HPDE6-E6E7 (cell line): ENCODE data around the gene LDLRAD3.

Experiments
- DNase-seq: peaks from one replicate; pipeline ENCODE4 v3.0.0; 2011; ENCODE audit warnings: missing footprints; ENCODE audit errors: extremely low spot score

Gene LDLRAD3

DNA sequence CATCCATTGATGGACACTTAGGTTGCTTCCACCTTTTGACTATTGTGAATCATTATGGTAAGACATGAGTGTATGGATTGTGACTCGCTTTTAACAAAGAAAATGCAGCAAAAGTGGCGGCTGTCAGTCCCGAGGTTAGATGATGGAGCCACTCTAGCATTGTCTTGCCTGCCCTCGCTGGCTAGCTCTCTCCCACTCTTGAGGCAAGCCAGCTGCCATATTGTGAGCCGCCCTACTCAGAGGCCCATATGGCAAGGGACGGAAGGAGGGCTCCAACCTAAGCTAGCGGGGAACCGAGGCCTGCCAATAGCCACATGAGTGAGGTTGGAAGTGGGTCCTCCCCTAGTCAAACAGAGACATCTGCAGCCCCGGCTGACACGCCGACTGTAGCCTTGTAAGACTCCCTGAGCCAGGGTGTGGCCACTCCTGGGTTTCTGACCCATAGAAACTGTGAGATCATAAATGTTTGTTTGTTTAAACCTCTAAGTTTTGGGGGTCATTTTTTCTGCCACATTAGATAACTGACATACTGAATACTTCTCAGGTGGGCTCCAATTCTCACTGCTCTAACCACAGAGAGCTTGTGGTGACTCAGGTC lies 160.2 kb downstream of the LDLRAD3 start:
- no peak for DNase-seq

- no peak for DNase-seq
Observed at GRCh38 chr11:36104660-36104992, 160.8 kb downstream of the LDLRAD3 start.

DNA sequence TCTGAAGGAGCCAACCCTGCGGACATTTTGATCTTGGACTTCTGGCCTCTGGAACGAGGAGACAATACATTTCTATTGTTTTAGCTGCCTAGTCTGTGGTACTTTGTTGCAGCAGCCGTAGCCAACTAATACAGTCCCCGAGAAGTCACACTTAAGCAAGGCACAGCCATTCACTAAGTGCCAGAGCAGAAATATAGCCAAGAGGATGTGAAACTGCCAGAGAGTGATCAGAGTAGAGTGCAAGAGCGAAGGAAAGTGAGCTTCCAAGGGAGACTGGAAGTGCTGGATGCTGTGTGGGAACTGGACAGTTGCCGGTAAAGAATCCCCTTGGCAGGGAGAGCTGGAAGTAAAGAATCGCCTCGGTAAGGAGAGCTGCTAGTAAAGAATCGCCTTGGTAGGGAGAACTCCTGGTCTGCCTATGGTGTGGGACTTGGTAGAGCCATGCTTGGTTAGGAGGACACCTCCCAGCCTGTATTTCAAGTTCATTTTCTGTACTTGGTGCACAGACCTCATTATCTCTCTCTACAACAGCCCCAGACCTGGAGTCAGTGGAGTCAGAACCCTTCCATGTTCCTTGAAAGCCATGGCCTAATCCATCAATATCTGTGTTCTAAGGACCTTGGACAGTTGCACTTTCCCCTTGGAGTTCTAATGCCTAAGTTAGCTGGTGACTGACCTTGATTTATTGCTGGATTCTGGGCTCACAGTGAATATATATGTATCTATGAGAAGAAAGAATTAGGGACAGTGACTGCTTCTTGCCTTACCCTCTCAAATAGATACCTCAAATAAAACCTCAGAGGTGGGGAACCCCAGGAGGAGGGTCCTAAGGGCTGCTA lies 162.1 kb downstream of the LDLRAD3 start:
- no peak for DNase-seq

DNA sequence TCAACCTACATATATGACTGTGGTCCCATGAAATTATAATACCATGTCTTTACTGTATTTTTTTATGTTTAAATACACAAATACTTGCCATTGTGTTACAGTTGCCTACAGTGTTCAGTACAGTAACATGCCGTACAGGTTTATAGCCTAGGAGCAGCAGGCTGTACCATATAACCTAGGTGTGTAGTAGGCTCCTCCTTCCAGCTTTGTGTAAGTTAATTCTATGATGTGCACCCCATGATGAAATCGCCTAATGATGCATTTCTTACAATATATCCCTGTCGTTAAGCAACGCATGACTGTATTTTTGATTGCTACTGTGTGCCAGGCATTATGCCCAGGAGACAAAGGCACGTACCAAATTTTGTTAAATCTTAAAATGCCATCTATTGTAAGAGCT lies 163.7 kb downstream of the LDLRAD3 start:
- DNase-seq: no peak

DNA sequence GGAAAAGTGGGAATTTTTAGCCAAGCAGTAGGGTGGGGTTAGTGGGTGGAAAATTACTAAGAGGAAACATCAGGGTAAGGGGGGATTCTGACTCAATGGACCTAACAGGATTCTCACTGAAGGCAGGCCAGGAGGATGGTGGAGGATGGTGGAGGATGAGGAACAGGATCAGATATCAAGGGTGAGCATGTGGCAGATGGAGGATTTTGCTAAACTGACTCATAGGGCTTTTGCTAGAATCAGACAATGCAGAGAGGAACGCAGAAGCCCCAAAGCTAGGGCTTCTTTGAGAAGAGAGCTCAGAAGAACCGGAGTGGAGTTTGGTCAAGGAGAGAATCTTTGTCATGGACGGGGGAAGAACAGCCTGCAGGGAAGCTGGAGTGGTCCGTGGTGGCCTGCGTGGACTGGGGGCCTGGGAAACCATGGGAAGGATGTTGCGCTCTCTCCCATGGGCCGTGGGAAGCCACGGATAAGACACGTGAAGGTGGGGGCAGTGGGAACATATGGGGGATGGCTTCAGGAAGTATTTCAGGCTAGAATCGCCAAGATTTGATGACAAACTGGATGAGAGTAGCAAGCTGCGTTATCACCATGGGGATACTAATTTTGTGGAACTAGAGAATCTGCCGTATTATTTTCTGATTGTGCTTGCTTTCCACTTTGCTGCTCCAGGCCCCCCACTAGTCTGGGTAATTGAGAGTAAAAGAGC lies 165.2 kb downstream of the LDLRAD3 start:
- DNase-seq: no peak

DNA sequence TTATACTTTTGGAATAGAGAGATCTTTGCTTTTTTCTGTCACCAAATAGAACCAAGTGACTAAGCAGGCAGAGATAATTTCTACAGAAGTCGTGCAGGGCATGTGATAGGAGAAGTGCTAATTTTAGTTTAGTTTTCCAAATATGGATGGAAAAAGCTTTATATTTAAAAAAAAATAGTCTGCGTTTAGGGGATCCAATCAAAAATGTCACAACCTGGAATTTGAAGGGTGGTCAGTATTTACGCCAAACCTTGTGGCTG lies 165.7 kb downstream of the LDLRAD3 start:
- no peak for DNase-seq

DNA sequence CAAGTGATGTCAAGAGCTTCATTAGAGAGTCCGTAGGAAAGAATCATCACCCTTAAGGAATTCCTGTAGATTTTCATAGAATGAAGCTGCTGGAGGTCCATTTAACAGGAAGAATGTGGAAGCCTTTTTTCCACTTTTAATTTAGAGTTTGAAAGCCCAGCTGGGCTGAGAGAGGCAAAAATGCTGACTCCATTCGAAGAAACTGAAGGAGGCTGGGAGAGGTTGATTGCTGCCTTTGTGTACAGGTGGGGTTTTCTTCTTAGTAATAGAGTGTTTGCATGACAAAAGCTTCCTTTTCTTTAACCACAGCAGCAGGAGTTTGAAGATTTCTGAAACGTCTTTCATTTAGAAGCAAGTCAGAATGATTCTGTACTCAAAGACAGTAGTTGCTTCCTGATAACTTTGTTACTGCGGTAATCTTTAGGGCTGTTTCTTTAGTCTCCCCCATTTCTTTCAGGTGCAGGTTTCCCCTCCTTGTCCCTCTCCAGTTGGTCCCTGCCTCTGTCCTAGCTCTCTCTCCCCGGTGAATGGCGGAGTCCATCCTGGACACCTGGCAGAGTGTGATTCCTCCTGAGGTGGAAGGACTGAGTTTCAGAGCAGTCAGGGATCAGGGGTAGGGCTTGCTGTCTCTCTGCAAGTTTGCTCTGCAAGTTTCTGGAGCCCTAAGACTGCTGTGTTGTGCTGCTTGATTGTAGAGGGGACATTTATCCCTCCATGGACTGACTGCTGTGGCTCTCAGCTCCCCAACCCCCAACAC lies 166.2 kb downstream of the LDLRAD3 start:
- DNase-seq: no peak

GRCh38 chr11:36110668-36111410 lies 167.0 kb downstream of the LDLRAD3 start:
- no peak for DNase-seq

- no peak for DNase-seq
Observed at GRCh38 chr11:36114095-36114494, 170.2 kb downstream of the LDLRAD3 start.

GRCh38 chr11:36115378-36115801 lies 171.5 kb downstream of the LDLRAD3 start:
- no peak for DNase-seq

- DNase-seq: no peak
Observed at GRCh38 chr11:36116161-36116560, 172.3 kb downstream of the LDLRAD3 start.

GRCh38 chr11:36118084-36118483 lies 174.2 kb downstream of the LDLRAD3 start:
- no peak for DNase-seq

GRCh38 chr11:36119300-36119699 lies 175.4 kb downstream of the LDLRAD3 start:
- DNase-seq: no peak

DNA sequence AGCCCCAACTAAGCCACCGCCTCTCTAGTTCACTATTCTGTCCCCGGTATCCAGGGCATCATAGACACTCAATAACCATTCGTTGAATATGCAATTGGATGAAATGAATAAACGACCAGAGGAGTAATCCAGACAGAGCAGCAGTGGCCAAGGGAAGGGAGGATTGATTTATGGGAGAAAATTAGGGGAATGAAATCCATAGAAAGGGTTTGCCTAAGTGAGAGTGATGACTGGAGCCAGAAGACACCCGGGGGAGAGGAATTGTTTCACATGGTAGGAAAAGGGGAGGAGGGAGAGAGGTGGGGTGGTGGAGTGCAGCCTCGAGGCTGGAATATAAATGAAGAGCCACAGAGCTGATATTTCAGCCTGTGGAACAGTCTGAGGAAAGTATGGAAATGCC lies 177.2 kb downstream of the LDLRAD3 start:
- no peak for DNase-seq

DNA sequence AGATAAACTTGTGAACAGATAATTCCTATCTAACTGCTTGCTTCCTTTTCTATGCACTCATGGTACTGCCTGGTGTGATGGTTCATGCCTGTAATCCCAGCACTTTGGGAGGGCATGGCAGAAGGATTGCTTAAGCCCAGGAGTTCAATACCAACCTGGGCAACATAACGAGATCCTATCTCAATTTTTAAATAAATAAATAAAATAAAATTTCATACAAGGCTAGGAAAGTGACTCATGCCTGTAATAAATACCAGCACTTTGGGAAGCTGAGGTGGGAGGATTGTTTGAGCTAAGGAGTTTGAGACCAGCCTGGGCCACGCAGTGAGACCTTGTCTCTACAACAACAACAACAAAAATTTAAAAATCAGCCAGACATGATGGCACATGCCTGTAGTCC lies 178.8 kb downstream of the LDLRAD3 start:
- no peak for DNase-seq

- no peak for DNase-seq
Observed at GRCh38 chr11:36123336-36124101, 179.7 kb downstream of the LDLRAD3 start.

GRCh38 chr11:36126678-36127077 lies 182.8 kb downstream of the LDLRAD3 start:
- no peak for DNase-seq

GRCh38 chr11:36127550-36127949 lies 183.7 kb downstream of the LDLRAD3 start:
- no peak for DNase-seq

- no peak for DNase-seq
Observed at GRCh38 chr11:36129955-36130354, 186.1 kb downstream of the LDLRAD3 start.

- DNase-seq: no peak
Observed at GRCh38 chr11:36130401-36130800, 186.5 kb downstream of the LDLRAD3 start.
